Right renal cortex interstitium (tissue), 3 donors: ENCODE data around the gene CABYR. TPM values are rescaled to one million over a fixed set of nuclear protein-coding genes. Genes with fewer than 3 reads are reported as not detected.
"Not testable (repeated sequence)": the region's sequence is repeated elsewhere in the genome, so short reads cannot be mapped to it uniquely, and the experiment has no call there.

Source experiments
- DNase-seq, 3 donors: peaks; one replicate each; pipeline ENCODE4 v3.0.0-alpha.2; 2013; ENCODE audit warnings: low read depth in 3 of 3, low spot score in 2 of 3
- polyA plus RNA-seq, 3 donors: library from polyadenylated mRNA; unstranded; fragments of 120-200 nt; gene quantifications; one replicate each; pipeline ENCODE4 v1.2.1, GENCODE V29; 2013; ENCODE audit not compliant: insufficient read length in 3 of 3

Gene CABYR
- polyA plus RNA-seq, 3 donors, result 4.4 to 8.4 (median 4.5) TPM

- DNase-seq, result no peak
Measured at GRCh38 chr18:24127735-24128134, 11.1 kb upstream of the CABYR start.

GRCh38 chr18:24128700-24129099 is 10.2 kb upstream of the CABYR start:
- no peak for DNase-seq

- DNase-seq, result no peak
Measured at GRCh38 chr18:24130494-24130893, 8.4 kb upstream of the CABYR start.

GRCh38 chr18:24136967-24137373 is 1.9 kb upstream of the CABYR start:
- no peak for DNase-seq

GRCh38 chr18:24138409-24138788 is 463 bp upstream of the CABYR start:
- DNase-seq, result no peak

- DNase-seq, result no peak
Measured at GRCh38 chr18:24140697-24141096, 1.8 kb downstream of the CABYR start.

GRCh38 chr18:24142376-24142775 is 3.5 kb downstream of the CABYR start:
- DNase-seq, result no peak

GRCh38 chr18:24149591-24149990 is 10.7 kb downstream of the CABYR start:
- DNase-seq, result not testable (repeated sequence)

GRCh38 chr18:24153397-24153796 is 14.5 kb downstream of the CABYR start:
- DNase-seq, result no peak

GRCh38 chr18:24157855-24158254 is 19.0 kb downstream of the CABYR start:
- DNase-seq, result no peak

- no peak for DNase-seq
Measured at GRCh38 chr18:24160086-24160485, 21.2 kb downstream of the CABYR start.

GRCh38 chr18:24161304-24161703 is 22.4 kb downstream of the CABYR start:
- no peak for DNase-seq

GRCh38 chr18:24168496-24168895 is 29.6 kb downstream of the CABYR start:
- no peak for DNase-seq

- DNase-seq, result no peak
Measured at GRCh38 chr18:24170360-24170759, 31.5 kb downstream of the CABYR start.

- DNase-seq, result no peak
Measured at GRCh38 chr18:24173997-24174396, 35.1 kb downstream of the CABYR start.

- peak in 2 of 3 donors; percentile 8 to 9 for DNase-seq
Measured at GRCh38 chr18:24176727-24177416, 38.0 kb downstream of the CABYR start.

- DNase-seq, result no peak
Measured at GRCh38 chr18:24177499-24178133, 38.8 kb downstream of the CABYR start.

GRCh38 chr18:24180048-24180447 is 41.2 kb downstream of the CABYR start:
- DNase-seq, result no peak

- DNase-seq, result no peak
Measured at GRCh38 chr18:24181806-24182205, 42.9 kb downstream of the CABYR start.

- no peak for DNase-seq
Measured at GRCh38 chr18:24185805-24186204, 46.9 kb downstream of the CABYR start.

- no peak for DNase-seq
Measured at GRCh38 chr18:24187049-24187448, 48.2 kb downstream of the CABYR start.

- DNase-seq, result no peak
Measured at GRCh38 chr18:24187689-24188088, 48.8 kb downstream of the CABYR start.

GRCh38 chr18:24188120-24188519 is 49.3 kb downstream of the CABYR start:
- no peak for DNase-seq
